IPS DF 19.7 (cell line): ENCODE measurements around the gene AP1M1.

ENCODE experiments used
- DNase-seq: peaks from one replicate; pipeline ENCODE4 v3.0.0-alpha.2; 2013; ENCODE audit warnings: low read depth, low spot score

AP1M1 gene

DNA sequence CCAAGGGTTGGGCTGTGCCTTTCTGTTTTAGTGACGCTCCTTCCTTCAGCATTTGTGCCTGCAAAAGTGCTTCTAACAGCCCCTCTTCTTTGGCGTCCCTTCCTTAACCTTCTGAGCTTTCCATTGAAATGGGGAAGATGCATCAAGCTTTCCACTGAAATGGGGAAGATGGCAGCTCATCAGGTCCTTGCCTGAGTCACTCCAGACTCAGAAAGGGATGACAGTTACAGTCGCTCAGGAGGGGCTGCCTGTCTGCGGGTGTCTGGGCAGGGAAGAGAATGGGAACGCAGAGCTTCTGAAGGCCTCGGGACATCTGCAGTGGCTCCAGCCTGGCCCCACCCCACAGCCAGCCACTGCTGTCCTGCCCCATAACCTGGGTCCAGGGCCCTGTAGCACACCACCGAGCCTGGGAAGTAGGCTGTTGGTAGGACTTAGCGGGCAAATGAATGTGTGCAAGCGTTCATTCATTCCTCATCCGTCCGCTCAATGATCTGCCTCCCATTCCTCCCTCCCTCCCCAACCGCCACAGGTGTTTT is 9.8 kb downstream of the AP1M1 start:
- no peak for DNase-seq

DNA sequence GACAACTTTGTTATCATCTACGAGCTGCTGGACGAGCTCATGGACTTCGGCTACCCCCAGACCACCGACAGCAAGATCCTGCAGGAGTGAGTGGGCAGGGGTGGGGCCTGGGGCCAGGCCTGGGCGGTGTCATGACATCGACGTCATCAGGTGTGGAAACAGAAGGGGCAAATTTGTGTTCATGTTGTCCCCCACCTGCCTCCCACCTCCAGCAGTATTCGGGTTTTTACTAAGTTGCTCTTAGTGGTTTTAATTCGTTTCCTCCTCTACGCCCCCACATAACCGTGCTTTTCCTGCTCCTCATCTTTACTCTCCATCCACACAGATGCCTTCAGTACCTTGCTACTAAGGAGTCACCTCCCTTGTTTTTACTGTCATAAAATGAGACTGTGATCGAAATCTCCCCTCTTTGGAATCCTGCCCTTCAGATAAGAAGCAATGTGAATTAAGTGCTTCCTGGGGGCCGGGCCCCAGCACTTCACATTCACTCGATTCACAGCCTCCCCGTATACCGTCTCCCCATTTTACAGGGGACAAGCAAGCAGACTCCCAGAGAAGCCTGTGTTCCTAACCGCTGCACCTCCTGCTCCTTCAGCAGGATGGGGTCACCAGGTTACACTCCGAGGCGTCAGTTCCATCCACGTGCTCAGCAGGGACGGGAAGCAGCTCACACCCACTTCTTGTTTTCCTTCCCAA is 10.5 kb downstream of the AP1M1 start:
- DNase-seq = no peak

DNA sequence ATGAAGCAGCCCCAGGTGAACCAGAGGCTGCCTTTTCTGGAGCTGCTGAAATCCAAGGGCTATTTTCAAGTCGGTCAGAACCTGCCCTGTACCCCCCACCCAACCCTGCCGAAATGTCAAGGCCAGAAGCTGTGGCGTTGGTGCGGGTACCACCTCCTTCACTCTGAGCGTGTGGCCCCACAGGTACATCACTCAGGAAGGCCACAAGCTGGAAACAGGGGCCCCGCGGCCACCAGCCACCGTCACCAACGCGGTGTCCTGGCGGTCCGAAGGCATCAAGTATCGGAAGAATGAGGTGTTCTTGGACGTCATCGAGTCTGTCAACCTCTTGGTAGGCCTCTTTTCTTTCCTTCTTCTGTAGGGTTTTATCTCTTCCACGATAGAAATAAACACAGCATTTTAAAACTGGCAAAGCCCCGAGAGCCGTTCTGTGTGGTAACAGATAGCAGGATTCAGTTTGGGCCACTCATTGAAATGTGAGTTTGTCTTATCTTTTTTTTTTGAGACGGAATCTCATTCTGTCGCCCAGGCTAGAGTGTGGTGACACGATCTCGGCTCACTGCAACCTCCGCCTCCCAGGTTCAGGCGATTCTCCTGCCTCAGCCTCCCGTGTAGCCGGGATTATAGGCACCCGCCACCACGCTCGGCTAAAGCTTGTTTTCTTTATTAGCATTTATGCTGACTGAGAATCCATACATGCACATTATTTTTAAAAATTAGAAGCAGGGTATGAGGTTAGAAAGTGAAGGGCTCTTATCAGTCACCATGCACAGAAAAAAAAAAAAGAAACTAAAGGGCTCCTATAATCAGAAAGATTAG is 11.3 kb downstream of the AP1M1 start:
- DNase-seq = no peak

DNA sequence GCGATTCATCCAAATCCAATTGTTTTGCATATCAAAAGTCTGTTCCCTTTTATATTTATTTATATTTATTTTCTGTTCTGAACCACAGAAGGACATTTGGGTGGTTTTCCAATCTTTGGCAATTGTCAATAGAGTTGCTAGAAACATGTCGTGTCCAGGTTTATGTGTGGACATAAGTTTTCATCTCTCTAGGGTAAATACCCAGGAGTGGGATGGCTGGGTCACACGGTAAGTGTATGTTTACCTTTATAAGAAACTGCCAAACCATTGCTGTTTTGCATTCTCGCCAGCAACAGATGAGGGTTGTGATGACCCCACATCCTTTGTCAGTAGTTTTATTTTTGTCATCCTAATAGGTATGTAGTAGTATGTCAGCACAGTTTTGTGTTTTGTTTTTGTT is 12.5 kb downstream of the AP1M1 start:
- no peak for DNase-seq

DNA sequence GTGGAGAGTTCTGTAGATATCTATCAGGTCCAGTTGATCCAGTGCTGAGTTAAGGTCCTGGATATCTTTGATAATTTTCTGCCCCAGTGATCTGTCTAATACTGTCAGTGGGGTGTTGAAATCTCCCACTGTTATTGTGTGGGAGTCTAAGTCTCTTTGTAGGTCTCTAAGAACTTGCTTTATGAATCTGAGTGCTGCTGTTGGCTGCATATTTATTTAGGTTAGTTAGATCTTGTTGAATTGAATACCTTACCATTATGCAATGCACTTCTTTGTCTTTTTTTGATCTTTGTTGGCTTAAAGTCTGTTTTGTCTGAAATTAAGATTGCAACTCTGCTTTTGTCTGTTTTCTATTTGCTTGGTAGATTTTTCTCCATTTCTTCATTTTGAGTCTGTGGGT is 15.4 kb downstream of the AP1M1 start:
- no peak for DNase-seq

DNA sequence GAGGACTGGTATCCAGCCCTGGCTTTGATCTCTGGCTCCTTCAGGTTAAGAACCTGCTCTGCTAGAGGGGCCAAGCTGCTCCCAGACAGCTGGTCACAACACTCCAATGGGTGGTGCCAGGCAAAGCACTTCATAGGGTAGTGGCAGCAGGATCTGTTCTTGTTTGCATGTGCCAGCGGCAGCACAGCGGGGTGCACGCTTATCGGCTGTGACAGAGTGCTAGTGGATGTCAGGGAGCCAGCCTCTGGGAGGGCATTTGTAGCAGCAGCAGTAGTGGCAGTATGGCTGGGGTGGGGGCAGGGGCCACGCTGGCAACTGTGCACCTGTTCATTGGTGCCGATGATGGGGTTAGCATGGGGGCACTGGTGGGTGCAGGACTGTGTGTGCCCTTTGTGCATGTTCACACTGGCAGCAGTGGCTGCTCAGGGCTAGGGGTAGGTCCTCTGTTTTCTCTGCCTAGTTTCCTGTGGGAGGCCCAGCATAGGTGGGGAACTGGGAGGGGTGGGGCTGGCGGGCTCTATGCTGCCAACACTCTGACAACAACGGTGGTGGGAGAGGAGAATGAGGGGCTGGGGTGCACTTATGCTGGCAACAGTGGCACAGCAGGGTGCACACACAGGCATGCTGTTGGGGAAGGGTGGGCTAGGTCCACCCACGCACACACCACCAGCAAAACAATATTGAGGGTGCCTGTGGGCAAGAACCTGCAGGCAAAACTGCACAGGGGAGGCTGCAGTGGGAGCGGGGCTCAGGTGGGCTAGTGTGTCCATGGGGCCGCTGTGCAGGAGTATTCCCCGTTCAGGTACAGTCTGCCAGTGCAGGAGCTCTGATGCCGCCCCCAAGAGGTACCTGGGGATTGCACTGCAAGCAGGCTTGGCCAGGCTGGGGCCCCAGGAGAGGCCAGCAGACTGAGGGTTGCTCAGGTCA is 19.3 kb downstream of the AP1M1 start:
- no peak for DNase-seq

DNA sequence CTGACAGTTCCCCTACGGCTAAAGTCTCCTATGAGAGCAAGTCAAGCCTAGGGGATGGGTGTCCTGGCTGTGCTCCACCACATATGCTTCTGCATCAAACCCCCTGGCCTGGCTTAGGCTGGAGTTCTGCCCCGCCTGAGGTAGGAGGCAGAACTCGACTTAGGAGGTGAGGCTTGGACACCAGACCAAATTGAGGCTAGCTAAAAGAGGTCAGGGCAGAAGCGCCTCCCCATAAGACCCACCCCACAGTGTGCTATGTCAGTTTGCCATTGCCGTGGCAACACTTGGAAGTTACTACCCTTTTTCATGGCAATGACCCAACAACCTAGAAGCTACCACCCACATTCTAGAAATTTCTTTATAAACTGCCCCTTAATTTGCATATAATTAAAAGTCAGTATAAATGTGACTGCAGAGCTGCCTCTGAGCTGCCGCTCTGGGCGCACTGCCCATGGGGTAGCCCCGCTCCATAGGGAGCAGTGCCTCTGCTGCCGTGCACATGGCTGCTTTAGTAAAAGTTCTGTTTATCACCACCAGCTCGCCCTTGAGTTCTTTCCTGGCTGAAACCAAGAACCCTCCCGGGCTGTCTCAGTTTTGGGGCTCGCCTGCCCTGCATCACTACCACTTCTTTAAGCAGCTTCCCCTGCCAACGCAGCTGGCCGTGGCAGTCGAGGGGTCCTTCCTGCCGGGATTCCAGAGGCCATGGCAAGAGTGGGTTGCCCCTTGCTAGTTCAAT is 20.2 kb downstream of the AP1M1 start:
- DNase-seq = no peak

DNA sequence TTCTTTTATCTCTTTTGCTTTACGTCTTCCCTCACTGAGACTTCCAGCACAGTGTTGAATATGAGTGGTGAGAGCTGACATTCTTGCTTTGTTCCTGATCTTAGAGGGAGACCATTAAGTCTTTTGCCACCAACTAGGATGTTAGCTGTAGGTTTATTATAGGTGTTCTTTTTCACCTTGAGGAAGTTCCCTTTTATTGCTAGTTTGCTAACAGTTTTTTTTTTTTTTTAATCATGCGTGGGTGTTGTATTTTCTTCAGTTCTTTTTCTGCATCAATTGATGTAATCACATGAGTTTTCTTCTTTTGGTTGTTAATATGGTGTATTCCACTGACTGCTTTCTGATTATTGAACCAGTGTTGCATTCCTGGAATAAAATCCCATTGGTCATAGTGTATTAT is 21.1 kb downstream of the AP1M1 start:
- DNase-seq = no peak

DNA sequence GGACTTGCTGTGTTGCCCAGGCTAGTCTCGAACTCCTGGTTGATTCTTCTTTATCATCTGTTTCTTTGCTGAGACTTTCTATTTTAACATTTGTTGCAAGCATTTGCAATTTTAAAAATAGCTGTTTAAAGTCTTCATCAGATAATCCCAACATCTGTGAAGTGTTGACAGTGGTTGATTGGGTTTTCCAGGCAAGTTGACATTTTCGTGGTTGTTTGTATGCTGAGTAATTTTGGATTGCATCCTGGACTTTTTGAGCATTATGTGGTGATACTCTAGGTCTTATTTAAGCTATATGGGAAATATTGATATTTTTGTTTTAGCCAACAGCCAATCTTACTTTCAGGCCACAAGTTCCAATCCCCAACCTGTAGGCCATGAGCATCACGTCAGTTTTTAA is 25.1 kb downstream of the AP1M1 start:
- DNase-seq = no peak

DNA sequence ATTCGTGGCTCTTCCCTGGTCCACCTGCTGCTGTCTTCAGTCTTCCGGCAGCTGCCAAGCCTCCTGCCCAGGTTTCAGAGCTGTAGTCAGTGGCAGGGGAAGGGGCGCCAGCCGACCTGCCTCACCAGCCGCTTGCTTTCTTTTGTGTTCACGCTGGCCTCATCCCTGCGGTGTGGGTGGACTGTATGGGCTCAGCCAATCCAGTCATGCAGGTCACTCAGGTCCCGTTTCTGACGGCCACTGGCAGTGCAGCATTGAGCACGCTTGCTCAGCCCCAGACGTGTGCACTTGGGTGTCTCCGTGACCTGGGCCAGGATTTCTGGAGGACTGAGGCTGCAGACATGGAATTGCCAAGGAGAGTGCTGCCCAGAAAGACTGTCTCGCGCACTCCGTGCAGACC is 26.0 kb downstream of the AP1M1 start:
- DNase-seq = no peak

DNA sequence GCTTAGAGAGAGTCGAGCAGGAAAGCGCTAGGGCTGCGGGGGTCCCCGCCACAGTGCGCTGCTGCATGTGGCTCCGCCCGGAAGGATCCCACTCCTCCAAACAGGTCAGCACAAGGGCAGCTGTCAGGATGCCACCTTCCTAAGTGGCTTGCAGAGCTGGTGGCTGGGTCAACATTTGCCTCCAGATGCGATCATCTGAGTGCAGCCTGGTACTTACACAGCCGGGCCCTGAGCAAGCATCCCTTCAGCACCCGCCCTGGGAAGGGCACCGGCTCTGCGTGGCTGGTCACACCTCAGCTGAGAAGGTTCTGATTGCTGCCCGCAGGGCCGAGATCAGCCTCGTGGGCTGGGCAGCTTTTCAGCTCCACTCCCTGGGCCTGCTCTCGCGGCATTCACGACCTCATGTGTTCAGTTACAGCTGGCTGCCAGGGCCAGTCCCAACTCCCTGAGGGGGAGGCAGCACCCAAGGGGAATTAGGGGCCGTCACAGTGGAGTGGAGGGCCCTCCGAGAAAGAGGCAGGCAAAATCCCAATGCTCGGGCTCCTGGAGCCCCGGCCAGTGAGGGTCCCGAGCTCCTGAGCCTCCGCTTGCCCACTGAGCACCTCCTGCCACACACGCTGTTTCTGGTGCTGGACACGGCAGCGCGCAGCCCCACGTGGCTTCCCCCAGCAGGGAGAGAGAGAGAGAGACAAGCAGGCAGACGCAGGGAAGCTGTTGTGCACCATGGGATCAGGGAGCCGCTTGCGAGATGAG is 26.8 kb downstream of the AP1M1 start:
- no peak for DNase-seq

DNA sequence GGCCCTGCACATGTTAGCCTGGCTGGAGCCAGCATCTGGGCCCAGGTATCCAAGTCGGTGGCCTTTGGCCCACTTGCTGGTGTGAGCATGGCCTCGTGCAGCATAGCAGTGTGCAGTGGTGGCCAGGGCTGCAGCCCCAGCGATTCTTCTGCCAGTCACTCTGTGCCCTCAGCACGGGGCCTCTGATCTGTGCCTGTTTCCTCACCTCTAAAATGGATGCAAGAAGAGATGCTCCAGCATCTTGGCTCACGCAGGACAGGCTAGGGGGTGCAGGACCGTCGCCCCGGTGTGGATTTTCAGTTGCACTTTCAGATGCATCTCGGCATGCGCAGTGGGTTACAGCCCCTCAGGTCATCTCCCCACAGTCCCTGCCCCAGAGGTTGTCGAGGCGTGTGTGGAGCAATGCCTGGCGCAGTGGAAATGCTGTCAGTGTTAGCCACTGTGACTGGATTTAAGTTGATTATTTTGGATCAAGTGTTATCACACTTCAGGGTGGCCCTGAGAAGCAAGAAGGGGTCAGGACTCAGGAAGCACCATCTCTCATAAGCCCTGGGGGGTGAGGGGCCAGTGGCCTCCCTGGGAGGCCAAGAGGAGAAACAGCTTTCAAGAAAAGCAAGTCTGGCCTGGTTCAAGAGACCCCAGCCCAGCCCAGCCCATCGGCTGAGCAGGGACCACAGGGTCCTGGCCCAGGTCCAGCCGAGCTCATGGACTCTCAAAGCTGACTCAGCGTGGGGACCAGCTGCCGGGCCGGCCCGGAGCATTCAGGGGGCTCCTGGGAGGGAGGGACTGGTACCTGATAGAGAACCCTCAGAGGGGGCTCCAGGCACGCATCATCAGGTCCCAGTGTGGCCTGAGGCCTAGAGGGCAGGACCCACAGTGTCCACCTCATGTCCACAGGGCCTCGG is 27.8 kb downstream of the AP1M1 start:
- DNase-seq = no peak

DNA sequence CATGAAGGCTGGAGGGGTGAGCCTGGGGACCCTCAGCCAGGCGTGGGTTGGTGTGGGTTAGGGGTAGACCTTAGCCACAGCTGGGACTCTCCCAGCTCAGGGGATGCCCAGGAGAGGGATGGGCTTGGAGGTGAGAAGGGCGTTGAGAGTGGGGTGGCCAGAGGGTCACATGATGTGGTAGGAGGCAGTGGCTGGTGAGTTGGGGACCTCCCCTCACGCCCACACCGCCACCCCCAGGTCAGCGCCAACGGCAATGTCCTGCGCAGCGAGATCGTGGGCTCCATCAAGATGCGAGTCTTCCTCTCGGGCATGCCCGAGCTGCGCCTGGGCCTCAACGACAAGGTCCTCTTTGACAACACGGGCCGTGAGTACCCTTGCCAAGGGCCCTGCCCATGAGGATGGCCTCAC is 28.5 kb downstream of the AP1M1 start:
- no peak for DNase-seq

DNA sequence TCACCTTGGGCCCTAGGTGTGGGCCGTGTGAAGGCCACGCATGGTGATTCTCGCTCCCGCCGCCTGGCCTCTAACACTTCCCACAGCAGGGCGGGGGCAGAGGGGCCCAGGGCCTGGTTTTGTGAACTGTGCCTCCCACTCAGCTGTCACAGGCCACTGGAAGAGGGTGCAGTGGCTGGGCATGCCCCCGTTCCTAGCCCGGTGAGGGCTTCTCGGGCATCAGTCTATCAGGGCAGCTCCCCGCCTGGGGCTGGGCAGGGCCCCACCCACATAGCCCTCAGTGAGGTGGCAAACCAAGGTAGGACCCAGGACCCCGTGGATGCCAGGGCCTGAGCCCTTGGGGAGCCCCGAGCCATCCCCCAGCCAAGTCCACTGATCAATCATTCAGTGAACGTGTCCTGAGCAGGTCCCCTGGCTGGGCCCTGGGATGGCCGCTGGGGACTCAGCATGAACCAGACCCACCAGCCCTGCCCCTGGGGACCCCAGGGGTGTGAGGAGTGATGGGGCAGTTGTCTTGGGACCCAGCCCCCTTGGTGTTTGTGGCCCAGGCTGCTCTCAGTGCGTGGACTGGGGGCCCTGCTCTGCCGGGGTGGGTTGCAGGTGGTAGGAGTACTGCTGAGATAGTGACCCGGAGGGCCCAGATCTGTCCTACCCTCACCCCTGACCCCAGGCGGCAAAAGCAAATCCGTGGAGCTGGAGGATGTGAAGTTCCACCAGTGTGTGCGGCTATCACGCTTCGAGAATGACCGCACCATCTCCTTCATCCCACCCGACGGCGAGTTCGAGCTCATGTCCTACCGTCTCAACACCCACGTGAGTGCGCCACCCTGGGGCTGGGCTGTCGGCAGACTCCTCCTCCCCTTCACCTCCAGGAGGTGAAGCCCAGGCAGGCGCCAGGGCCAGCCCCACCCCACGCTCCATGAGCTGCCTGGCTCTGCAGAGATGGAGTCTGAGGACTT is 29.4 kb downstream of the AP1M1 start:
- no peak for DNase-seq

DNA sequence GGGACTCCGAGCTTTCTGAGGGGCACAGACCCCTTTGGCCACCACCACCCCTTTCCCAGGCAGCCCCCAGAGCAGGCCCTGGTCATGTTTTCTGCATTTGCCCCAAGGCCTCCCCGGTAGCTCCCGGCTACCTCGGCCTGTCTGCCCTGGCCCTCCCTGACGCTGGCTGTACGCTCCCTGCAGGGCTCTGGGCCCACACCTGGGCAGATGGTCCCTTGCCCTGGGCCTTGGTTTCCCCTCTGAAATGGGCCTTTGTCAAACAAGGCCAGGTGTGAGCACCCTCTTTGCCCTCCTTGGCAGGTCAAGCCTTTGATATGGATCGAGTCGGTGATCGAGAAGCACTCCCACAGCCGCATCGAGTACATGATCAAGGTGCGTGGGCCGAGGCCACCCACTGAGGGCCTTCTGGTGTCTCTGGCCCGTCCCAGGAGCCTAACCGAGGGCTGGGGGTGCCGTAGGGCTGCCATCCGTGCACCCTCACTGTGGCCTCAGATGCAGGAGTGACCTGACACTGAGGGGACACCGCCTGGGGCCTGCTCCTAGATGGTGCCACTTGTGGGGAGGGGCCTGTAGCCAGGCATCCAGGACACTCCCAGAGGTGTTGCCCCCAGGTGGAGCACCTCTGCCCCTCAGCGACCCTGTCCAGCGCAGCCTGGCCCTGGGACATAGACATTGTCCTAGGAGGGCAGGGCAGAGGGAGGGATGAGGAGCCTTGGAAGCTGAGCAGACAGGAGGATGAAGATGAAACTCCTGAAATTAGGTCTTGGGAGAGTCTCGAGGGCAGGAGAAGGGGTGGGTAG is 30.3 kb downstream of the AP1M1 start:
- no peak for DNase-seq

DNA sequence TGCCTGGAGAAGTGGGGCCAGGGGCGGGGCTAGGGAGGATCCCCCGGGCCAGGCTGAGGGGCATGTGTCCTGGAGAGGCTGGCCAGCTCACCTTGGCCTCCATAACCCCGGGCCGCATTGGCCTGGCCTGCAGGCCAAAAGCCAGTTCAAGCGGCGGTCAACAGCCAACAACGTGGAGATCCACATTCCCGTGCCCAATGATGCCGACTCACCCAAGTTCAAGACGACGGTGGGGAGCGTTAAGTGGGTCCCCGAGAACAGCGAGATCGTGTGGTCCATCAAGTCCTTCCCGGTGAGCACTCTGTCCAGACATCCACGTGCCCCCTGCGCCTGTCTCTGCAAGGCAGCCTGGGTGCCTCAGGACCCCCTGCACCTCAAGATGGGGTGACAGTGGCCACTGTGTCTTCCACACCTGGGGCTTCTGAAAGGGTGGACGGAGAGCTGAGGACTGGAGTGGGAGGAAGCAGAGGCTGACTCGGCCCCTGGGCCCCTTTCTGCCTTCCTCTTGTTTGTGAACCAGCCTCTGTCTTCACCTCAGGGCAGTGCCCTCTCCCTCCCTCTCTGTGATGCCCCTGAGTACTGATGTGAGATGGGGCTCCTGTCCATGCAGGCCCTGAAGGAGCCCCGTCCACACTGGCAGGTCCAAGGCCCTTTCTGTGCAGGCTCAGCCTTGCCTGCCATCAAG is 31.1 kb downstream of the AP1M1 start:
- DNase-seq = no peak

DNA sequence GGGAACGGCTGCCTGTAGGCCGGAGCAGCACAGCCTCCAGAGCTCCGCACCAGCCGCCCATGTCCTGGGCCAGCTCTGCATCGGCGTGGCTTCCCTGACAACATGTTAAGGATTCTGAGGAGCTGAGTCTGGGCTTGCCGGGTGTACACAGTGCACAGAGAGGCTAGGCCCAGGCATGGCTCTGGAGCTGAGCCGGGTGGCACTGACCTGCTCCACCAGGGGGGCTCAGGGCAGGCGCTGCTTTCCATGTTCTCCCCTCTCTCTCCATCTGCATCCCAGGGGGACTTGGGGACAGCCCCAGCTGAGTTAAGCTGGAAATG is 31.6 kb downstream of the AP1M1 start:
- no peak for DNase-seq
